Neutrophil (primary cell): ENCODE data around the gene MMADHC.

Experiments
- H3K27ac ChIP-seq: fragments of 200-600 bp; sonication (generic); 2 replicates; pipeline ENCODE4 v1.5.1; 2016; ENCODE audit warnings: mild to moderate bottlenecking, moderate library complexity
- H3K27me3 ChIP-seq: fragments of 200-600 bp; sonication (generic); 2 replicates; pipeline ENCODE4 v1.6.0; 2016; ENCODE audit warnings: mild to moderate bottlenecking
- H3K36me3 ChIP-seq: fragments of 200-600 bp; sonication (generic); 2 replicates; pipeline ENCODE4 v1.5.1; 2017
- H3K4me1 ChIP-seq, 2 experiments: fragments of 200-600 bp in 1 of 2; sonication (generic) in 1 of 2; 1 replicate in 1 of 2; 2 replicates in 1 of 2; pipeline versions ENCODE4 v1.5.1 to v1.6.1; 2013 to 2016; ENCODE audit warnings: low read depth in 1 of 2, low read length in 1 of 2, mild to moderate bottlenecking in 1 of 2, moderate library complexity in 1 of 2; ENCODE audit not compliant: control insufficient read depth in 1 of 2, insufficient read depth in 1 of 2
- H3K4me3 ChIP-seq, 2 experiments: fragments of 200-600 bp in 1 of 2; sonication (generic) in 1 of 2; 1 replicate in 1 of 2; 2 replicates in 1 of 2; pipeline ENCODE4 v1.5.1; 2013 to 2016; ENCODE audit warnings: low read depth in 1 of 2, low read length in 1 of 2, mild to moderate bottlenecking in 1 of 2, moderate library complexity in 1 of 2
- H3K9me3 ChIP-seq: fragments of 200-600 bp; sonication (generic); 2 replicates; pipeline ENCODE4 v1.5.1; 2016
- TF ChIP-seq, protein P1 (sequence below): fragments of 200-600 bp; sonication (generic); IDR thresholded peaks from 2 replicates; pipeline ENCODE4 v1.5.1; 2016; ENCODE audit warnings: antibody characterized with exemption

MMADHC gene

DNA sequence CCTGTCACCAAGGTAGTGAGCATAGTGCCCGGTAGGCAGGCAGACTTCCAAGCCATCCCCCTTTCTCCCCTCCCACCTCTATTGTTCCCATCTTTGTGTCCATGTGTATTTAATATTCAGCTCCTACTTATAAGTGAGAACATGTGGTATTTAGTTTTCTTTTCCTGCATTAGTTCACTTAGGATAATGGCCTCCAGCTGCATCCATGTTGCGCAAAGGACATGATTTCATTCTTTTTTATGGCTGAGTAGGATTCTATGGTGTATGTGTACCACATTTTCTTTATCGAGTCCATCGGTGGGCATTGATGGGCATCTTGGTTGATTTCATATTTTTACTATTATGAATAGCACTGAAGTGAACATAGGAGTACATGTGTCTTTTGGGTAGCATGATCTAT lies 35.3 kb downstream of the MMADHC start:
- TF ChIP-seq, protein P1, sequence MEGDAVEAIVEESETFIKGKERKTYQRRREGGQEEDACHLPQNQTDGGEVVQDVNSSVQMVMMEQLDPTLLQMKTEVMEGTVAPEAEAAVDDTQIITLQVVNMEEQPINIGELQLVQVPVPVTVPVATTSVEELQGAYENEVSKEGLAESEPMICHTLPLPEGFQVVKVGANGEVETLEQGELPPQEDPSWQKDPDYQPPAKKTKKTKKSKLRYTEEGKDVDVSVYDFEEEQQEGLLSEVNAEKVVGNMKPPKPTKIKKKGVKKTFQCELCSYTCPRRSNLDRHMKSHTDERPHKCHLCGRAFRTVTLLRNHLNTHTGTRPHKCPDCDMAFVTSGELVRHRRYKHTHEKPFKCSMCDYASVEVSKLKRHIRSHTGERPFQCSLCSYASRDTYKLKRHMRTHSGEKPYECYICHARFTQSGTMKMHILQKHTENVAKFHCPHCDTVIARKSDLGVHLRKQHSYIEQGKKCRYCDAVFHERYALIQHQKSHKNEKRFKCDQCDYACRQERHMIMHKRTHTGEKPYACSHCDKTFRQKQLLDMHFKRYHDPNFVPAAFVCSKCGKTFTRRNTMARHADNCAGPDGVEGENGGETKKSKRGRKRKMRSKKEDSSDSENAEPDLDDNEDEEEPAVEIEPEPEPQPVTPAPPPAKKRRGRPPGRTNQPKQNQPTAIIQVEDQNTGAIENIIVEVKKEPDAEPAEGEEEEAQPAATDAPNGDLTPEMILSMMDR: no peak
- no peak overlapping the region for H3K4me3 ChIP-seq
- no peak overlapping the region for H3K27ac ChIP-seq
- H3K36me3 ChIP-seq: no peaks in the 10 kb centered on the region
- peaks cover 19% of the 10 kb centered on the region for H3K27me3 ChIP-seq
- no peaks in the 10 kb centered on the region for H3K9me3 ChIP-seq
- H3K4me1 ChIP-seq: no peaks in the 10 kb centered on the region

DNA sequence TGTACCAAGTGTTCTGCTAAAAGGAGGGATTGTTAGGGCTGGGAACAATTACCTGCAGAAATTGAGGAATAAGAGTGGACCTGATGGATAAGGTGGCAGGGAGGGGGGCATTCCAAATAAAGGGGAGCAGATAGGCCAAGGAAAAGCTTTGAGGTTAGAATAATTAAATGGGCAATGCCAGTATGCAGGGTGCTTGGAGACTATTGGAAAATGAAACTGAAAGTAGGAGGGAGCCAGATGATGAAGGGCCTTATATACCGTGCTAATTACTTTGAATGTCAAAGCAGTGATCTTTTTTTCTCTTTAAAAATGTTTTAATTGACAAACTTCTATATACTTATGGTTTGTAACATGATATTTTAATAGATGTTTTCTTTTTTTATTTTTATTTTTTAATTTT lies 42.9 kb downstream of the MMADHC start:
- Histone ChIP-seq H3K9me3 (no peaks in the 10 kb centered on the region), H3K36me3 (no peaks in the 10 kb centered on the region), H3K27me3 (no peaks in the 10 kb centered on the region), H3K4me3 (no peak overlapping the region), H3K4me1 (no peaks in the 10 kb centered on the region), H3K27ac (no peak overlapping the region)
- TF ChIP-seq, protein P1: no peak

DNA sequence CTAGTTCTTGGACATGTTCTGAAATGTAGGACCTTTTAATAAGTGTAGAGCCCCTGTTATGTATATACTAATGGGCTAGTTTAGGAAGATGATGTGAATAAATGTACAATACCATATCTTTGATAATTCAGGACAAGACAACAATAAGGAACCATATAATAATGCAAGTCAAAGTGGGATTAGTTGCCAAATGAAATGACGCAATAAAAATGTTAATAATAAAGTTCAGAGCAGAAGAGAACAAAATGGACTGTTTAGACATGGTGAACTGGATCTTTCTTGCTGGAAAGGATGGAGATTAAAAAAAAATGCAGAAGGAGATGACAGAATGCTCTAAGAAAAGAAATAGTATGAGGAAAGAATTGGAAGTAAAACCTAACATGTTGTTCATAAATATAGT lies 43.7 kb downstream of the MMADHC start:
- TF ChIP-seq, protein P1: no peak
- Histone ChIP-seq H3K9me3 (no peaks in the 10 kb centered on the region), H3K27ac (no peak overlapping the region), H3K27me3 (no peaks in the 10 kb centered on the region), H3K4me1 (no peaks in the 10 kb centered on the region), H3K36me3 (no peaks in the 10 kb centered on the region), H3K4me3 (no peak overlapping the region)

DNA sequence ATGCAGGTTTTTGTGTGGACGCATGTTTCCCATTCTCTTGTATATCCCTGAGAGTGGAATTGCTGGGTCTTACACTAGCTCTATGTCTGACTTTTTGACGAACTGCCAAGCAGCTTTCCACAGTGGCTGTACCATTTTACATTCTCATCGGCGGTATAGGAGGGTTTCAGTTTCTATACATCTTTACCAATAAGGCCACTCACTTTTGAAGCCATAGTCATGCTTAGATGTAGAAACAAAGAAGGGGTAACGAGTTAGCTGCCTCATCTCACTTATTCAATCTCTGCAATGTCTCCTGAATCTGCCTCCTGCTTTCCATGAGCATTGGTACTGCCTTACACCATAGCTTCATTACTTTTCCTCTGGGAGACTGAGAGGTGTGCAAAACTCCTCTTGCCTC lies 47.4 kb downstream of the MMADHC start:
- Histone ChIP-seq H3K9me3 (no peaks in the 10 kb centered on the region), H3K4me3 (no peak overlapping the region), H3K4me1 (no peaks in the 10 kb centered on the region), H3K27me3 (no peaks in the 10 kb centered on the region), H3K36me3 (no peaks in the 10 kb centered on the region), H3K27ac (no peak overlapping the region)
- TF ChIP-seq, protein P1: no peak

DNA sequence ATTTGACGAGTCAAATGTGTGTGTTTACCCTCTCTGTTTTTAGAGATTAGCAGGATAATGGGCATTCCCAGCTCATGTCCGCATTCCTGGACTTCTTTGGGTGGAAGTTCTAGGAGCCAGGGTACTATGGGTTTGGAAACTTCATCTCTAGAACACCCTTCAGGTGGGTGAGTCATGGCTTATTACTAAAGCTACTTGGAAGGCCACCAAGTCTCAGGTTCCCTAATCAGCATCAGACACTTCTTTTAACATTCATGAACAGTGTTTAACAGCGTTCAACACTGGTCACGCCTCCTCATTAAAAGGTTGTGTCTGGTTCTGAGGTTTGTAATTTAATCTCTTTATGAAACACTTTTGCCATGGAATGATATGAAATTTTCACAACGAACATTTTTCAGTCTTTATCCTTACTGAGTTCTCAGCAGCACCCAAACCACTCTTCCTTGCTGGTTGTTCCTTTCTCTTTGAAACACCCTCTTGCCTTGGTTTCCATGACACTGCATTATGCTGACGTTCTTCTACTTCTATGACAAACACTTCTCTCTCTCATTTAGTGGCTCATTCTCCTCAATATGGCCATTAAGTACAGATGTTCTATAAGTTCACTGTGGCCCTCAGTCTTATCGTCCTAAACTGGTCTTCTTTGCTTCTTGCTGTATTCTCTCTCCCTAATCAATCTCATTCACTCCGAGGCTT lies 49.3 kb downstream of the MMADHC start:
- H3K27ac ChIP-seq: no peak overlapping the region
- no peaks in the 10 kb centered on the region for H3K9me3 ChIP-seq
- no peaks in the 10 kb centered on the region for H3K4me1 ChIP-seq
- H3K36me3 ChIP-seq: no peaks in the 10 kb centered on the region
- H3K4me3 ChIP-seq: no peak overlapping the region
- TF ChIP-seq, protein P1: no peak
- H3K27me3 ChIP-seq: no peaks in the 10 kb centered on the region
